ENCODE data around the gene TRIM34. TPM values are rescaled to one million over a fixed set of nuclear protein-coding genes. Genes with fewer than 3 reads are reported as not detected.

TRIM34 gene
- total and polyA plus RNA-seq, 2 donors from 2014 or later, result 5.9 to 6.7 TPM

- Histone ChIP-seq H3K9ac (ENCODE audit: low read length in 3 of 3) (no peak overlapping the region), H3K4me3 (ENCODE audit: low read length in 3 of 3) (no peak overlapping the region), H3K4me1 (ENCODE audit: control insufficient read depth in 2 of 3, insufficient read depth in 2 of 3, low read depth in 1 of 3, low read length in 3 of 3) (no peaks in the 10 kb centered on the region), H3K36me3 (ENCODE audit: control insufficient read depth in 2 of 3, insufficient read depth in 3 of 3, low read length in 3 of 3) (peaks cover 0 to 5% (median 0%) of the 10 kb centered on the region in 3 donors), H3K27me3 (ENCODE audit: control insufficient read depth, insufficient read depth, low read length) (no peaks in the 10 kb centered on the region), H3K27ac (ENCODE audit: low read depth in 2 of 2, low read length in 2 of 2) (no peak overlapping the region), H3K9me3 (ENCODE audit: control insufficient read depth in 2 of 3, insufficient read depth in 1 of 3, low read length in 3 of 3) (no peaks in the 10 kb centered on the region)
- DNase-seq (no peak), FAIRE-seq (no peak)
- TF ChIP-seq, protein P1, sequence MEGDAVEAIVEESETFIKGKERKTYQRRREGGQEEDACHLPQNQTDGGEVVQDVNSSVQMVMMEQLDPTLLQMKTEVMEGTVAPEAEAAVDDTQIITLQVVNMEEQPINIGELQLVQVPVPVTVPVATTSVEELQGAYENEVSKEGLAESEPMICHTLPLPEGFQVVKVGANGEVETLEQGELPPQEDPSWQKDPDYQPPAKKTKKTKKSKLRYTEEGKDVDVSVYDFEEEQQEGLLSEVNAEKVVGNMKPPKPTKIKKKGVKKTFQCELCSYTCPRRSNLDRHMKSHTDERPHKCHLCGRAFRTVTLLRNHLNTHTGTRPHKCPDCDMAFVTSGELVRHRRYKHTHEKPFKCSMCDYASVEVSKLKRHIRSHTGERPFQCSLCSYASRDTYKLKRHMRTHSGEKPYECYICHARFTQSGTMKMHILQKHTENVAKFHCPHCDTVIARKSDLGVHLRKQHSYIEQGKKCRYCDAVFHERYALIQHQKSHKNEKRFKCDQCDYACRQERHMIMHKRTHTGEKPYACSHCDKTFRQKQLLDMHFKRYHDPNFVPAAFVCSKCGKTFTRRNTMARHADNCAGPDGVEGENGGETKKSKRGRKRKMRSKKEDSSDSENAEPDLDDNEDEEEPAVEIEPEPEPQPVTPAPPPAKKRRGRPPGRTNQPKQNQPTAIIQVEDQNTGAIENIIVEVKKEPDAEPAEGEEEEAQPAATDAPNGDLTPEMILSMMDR (IDR thresholded peaks at IDR 0.05; ENCODE audit: borderline replicate concordance, extremely low read depth, insufficient read depth), result peak; percentile 4
- intact Hi-C loops (cut with DNase I), result no loop called here
Measured at GRCh38 chr11:5611627-5612026, 13.2 kb upstream of the TRIM34 start.

DNA sequence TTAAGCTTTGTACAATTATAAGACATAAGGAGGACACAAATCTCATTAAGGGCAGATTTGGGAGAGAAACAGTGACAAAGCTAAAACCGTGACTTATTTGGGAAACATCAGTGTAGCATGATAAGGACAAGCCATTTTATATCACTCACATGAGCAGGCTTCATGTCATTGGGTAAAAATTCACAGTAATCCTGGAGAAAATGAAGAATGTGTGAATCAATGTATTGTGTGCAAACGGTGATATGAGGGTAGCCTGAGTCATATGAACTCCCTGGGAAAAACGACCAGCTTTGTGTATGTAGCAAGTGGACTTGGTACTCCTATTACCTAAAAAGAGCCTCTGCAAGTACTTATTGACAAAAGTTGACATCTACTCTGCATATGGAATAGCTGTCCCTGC, 6.0 kb upstream of the TRIM34 start:
- DNase-seq (no peak), FAIRE-seq (no peak)
- H3K4me3 ChIP-seq (ENCODE audit: low read length in 3 of 3), result no peak overlapping the region
- H3K27me3 ChIP-seq (ENCODE audit: control insufficient read depth, insufficient read depth, low read length), result no peaks in the 10 kb centered on the region
- no peaks in the 10 kb centered on the region for H3K4me1 ChIP-seq (ENCODE audit: control insufficient read depth in 2 of 3, insufficient read depth in 2 of 3, low read depth in 1 of 3, low read length in 3 of 3)
- TF ChIP-seq, protein P1 (IDR thresholded peaks at IDR 0.05; ENCODE audit: borderline replicate concordance, extremely low read depth, insufficient read depth), result no peak
- H3K9ac ChIP-seq (ENCODE audit: low read length in 3 of 3), result no peak overlapping the region
- intact Hi-C loops (cut with DNase I), result no loop called here
- no peaks in the 10 kb centered on the region for H3K9me3 ChIP-seq (ENCODE audit: control insufficient read depth in 2 of 3, insufficient read depth in 1 of 3, low read length in 3 of 3)
- H3K27ac ChIP-seq (ENCODE audit: low read depth in 2 of 2, low read length in 2 of 2), result no peak overlapping the region
- no peaks in the 10 kb centered on the region for H3K36me3 ChIP-seq (ENCODE audit: control insufficient read depth in 2 of 3, insufficient read depth in 3 of 3, low read length in 3 of 3)

DNA sequence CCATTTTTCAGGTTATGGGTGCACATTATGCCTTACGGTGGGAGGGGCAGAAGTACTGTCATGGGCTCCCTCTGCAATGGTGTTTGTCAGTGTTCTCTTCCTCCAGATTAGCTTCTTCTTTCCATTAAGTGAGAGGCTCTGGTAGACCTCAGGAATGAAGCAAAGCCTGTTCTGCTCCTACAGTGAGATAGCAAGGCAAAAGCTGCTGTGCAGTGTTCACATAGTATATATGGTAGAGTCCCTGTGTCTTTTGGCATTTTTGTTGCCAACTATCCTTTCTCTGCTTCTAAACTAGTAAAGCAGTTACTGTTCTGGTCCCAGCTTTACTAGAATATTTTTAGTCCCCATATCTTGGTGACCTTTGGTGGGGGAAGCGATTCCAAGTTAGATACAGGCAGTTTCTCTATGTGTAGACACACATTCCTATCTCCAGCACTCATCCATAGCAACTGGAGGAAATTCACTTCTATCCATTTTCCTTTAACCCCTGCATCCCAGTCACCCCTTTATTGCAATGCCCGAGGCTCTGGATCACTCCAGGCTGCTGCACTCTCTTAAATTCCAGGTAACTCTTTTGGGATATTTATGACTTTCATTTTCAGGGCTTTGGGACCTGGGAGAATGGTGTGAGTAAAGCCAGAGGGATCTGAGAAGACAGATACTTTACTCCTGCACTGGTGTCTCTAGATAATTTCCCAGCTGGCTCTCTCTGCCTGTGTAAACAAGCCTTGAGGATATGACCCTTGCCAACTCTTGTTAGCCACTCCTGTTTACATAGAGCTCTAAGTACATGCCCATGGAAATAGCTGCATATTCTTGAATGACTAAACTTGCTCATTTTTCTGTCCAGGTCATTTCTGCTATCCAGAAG, 3.9 kb upstream of the TRIM34 start:
- intact Hi-C loops (cut with DNase I), result no loop called here
- TF ChIP-seq, protein P1 (IDR thresholded peaks at IDR 0.05; ENCODE audit: borderline replicate concordance, extremely low read depth, insufficient read depth), result no peak

More for the DNA sequence above, 3.9 kb upstream of the TRIM34 start:
- Histone ChIP-seq H3K4me3 (ENCODE audit: low read length in 3 of 3) (no peak overlapping the region), H3K36me3 (ENCODE audit: control insufficient read depth in 2 of 3, insufficient read depth in 3 of 3, low read length in 3 of 3) (no peaks in the 10 kb centered on the region), H3K27me3 (ENCODE audit: control insufficient read depth, insufficient read depth, low read length) (no peaks in the 10 kb centered on the region), H3K27ac (ENCODE audit: low read depth in 2 of 2, low read length in 2 of 2) (no peak overlapping the region), H3K4me1 (ENCODE audit: control insufficient read depth in 2 of 3, insufficient read depth in 2 of 3, low read depth in 1 of 3, low read length in 3 of 3) (peaks cover 0 to 10% (median 0%) of the 10 kb centered on the region in 3 donors), H3K9ac (ENCODE audit: low read length in 3 of 3) (no peak overlapping the region), H3K9me3 (ENCODE audit: control insufficient read depth in 2 of 3, insufficient read depth in 1 of 3, low read length in 3 of 3) (no peaks in the 10 kb centered on the region)
- FAIRE-seq (no peak), DNase-seq (peak in 2 of 5 donors; percentile 21 to 29)

Measured in kidney (tissue), 14 donors.